A673 (cell line): Measurements from ENCODE around the gene KLF11. TPM values are rescaled to one million over a fixed set of nuclear protein-coding genes. Genes with fewer than 3 reads are reported as not detected.

Experiments
- BruUV-seq: library from RNA; stranded (reverse); fragments of 400-500 nt; replicated peaks from 2 replicates; lab custom pipeline; 2021; lab: Mats Ljungman, UMichigan
- CTCF ChIA-PET: fragments of 300-600 bp; sonication (Branson Sonifier 250); formaldehyde crosslinking; loops from one replicate; lab custom pipeline; 2022; ENCODE audit warnings: antibody characterized with exemption; lab: Charles Lee
- POLR2A ChIA-PET: fragments of 300-600 bp; sonication (Branson Sonifier 250); formaldehyde crosslinking; loops from one replicate; lab custom pipeline; 2022; ENCODE audit warnings: antibody characterized with exemption; ENCODE audit not compliant: low non-redundant PET; lab: Charles Lee
- DNase-seq: peaks from one replicate; pipeline ENCODE4 v3.0.0-alpha.2; 2015; ENCODE audit warnings: low spot score
- H3K27ac ChIP-seq: fragments of 200-600 bp; sonication (generic); 2 replicates; pipeline ENCODE4 v1.5.1; 2016; ENCODE audit warnings: mixed run types, low read depth, mild to moderate bottlenecking, mixed read lengths, antibody characterized with exemption, low read length; ENCODE audit not compliant: poor library complexity, severe bottlenecking
- H3K27me3 ChIP-seq: fragments of 200-600 bp; sonication (generic); replicated peaks from 2 replicates; pipeline ENCODE4 v1.6.1; 2017; ENCODE audit warnings: mixed run types, low read depth, mild to moderate bottlenecking, mixed read lengths, antibody characterized with exemption, low read length; ENCODE audit not compliant: insufficient read depth, poor library complexity
- H3K36me3 ChIP-seq: fragments of 200-600 bp; sonication (generic); 2 replicates; pipeline ENCODE4 v1.6.1; 2016; ENCODE audit warnings: mixed run types, mild to moderate bottlenecking, mixed read lengths, antibody characterized with exemption, low read length; ENCODE audit not compliant: insufficient read depth, poor library complexity, severe bottlenecking
- H3K4me1 ChIP-seq: fragments of 200-600 bp; sonication (generic); 2 replicates; pipeline ENCODE4 v1.6.1; 2017; ENCODE audit warnings: mixed run types, mild to moderate bottlenecking, mixed read lengths, antibody characterized with exemption, low read length; ENCODE audit not compliant: insufficient read depth, poor library complexity, severe bottlenecking
- H3K4me3 ChIP-seq: fragments of 200-600 bp; sonication (generic); 2 replicates; pipeline ENCODE4 v1.5.1; 2016; ENCODE audit warnings: low read depth, mixed run types, mild to moderate bottlenecking, mixed read lengths, low read length; ENCODE audit not compliant: poor library complexity, severe bottlenecking
- H3K9me3 ChIP-seq: fragments of 200-600 bp; sonication (generic); 2 replicates; pipeline ENCODE4 v1.6.1; 2016; ENCODE audit warnings: mixed run types, low read depth, mild to moderate bottlenecking, mixed read lengths, antibody characterized with exemption, low read length; ENCODE audit not compliant: poor library complexity, severe bottlenecking
- EZH2 ChIP-seq: fragments of 200-600 bp; sonication (generic); IDR thresholded peaks from 2 replicates; pipeline ENCODE4 v1.6.1; 2017; ENCODE audit warnings: borderline replicate concordance, low read depth, mild to moderate bottlenecking, mixed read lengths, antibody characterized with exemption, low read length; ENCODE audit not compliant: poor library complexity, severe bottlenecking
- intact Hi-C: fragments of 100-400 bp; cut with micrococcal nuclease; formaldehyde crosslinking; loops from one replicate; pipeline ENCODE4 v1.10.0; 2022; ENCODE audit not compliant: unreplicated experiment
- total RNA-seq: library from RNA; stranded (reverse); gene quantifications from 2 replicates; pipeline ENCODE4 v1.2.3, GENCODE V29; 2021
- TF ChIP-seq, protein P1 (sequence below): fragments of 300-800, 200-600 bp; sonication (generic); conservative IDR thresholded peaks from 2 replicates; pipeline ENCODE4 v1.5.1; 2017; ENCODE audit warnings: low read depth, mild to moderate bottlenecking, antibody characterized with exemption, low read length, moderate library complexity, mixed read lengths

The KLF11 gene
- total RNA-seq, 1 experiment from 2014 or later = 3.0 TPM

DNA sequence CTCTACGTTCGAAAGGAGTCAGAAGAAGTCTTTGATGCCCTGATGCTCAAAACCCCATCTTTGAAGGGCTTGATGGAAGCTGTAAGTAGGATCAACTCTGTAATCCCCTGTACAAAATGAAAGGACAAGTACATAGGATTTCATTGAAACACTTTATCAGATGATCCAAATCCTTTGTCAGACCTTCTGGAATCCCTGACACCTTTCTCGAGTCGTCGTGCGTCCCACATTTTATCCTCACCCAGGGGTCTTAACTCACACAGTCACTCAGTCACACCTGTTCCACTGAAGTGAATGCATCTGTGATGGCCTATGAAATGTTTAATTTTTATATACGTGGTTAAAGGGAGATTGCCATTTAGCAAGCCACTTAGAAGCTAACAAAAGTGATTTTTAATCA, 47.0 kb upstream of the KLF11 start:
- intact Hi-C loops = no loop called here
- Histone ChIP-seq H3K36me3 (no peaks in the 10 kb centered on the region), H3K9me3 (no peaks in the 10 kb centered on the region), H3K4me3 (no peak overlapping the region), H3K4me1 (peaks cover 11% of the 10 kb centered on the region), H3K27ac (no peak overlapping the region), H3K27me3 (no peaks in the 10 kb centered on the region)
- POLR2A ChIA-PET = no interaction called here
- CTCF ChIA-PET = no interaction called here
- BruUV-seq = no TSS peak
- TF ChIP-seq EZH2 = no peak
- TF ChIP-seq, protein P1, sequence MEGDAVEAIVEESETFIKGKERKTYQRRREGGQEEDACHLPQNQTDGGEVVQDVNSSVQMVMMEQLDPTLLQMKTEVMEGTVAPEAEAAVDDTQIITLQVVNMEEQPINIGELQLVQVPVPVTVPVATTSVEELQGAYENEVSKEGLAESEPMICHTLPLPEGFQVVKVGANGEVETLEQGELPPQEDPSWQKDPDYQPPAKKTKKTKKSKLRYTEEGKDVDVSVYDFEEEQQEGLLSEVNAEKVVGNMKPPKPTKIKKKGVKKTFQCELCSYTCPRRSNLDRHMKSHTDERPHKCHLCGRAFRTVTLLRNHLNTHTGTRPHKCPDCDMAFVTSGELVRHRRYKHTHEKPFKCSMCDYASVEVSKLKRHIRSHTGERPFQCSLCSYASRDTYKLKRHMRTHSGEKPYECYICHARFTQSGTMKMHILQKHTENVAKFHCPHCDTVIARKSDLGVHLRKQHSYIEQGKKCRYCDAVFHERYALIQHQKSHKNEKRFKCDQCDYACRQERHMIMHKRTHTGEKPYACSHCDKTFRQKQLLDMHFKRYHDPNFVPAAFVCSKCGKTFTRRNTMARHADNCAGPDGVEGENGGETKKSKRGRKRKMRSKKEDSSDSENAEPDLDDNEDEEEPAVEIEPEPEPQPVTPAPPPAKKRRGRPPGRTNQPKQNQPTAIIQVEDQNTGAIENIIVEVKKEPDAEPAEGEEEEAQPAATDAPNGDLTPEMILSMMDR = no peak
- no peak for DNase-seq

DNA sequence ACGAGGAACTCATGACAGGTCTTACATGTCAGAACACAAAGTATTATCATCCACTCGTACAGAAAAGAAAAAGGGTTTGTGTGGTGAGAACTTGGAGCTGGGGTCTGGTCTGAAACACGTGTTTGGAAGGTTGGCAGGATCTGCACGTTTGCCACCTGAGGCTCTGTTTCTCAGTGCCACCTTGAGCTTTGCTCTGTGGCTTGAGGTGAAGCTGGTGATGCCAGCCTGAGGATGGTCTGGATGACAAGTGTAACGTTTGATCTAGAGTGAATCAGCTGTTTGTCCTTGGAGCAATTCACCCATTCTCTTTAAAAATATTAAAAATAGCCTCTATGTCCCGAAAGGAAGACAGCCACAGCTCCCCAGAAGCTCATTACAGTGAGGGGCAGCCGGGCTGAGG, 45.4 kb upstream of the KLF11 start:
- intact Hi-C loops = no loop called here
- CTCF ChIA-PET = no interaction called here
- peaks cover 12% of the 10 kb centered on the region for H3K4me1 ChIP-seq
- POLR2A ChIA-PET = no interaction called here
- H3K4me3 ChIP-seq = no peak overlapping the region
- no peaks in the 10 kb centered on the region for H3K27me3 ChIP-seq
- no peak for TF ChIP-seq EZH2
- TF ChIP-seq, protein P1 = no peak
- BruUV-seq = no TSS peak
- DNase-seq = no peak
- H3K27ac ChIP-seq = no peak overlapping the region
- H3K36me3 ChIP-seq = no peaks in the 10 kb centered on the region
- H3K9me3 ChIP-seq = no peaks in the 10 kb centered on the region

DNA sequence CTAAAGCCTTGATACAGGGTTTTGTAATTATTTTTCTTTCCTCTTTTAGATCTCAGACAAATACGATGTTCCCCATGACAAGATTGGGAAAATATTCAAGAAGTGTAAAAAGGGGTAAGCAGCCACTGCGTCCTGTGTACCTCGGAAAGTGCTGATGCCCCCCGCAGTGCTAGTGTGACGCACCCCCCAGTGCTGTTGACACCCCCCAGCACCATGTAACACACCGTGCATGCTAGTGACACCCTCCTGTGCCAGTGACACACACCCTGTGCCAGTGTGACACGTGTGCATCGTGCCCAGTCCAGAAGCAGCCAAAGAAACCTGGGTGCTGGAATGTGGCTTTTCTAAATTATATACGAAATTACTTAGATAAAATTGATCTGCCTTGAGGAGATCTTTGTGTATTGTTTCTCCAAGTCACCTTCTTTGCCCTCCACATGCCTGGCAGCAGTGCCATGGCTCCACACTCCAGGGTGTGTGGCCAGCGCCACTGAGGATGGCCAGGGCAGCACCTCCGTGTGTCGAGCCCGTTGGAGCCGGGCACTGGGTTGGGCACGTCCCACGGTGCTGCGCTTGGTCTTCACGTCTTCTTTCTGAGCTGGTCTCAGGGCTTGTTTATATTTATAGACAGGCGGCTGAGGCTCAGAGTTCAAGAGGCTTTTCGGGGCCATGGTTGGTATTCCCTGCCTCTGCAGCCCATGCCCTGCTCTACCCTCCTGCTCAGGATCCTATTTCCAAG, 44.3 kb upstream of the KLF11 start:
- H3K4me3 ChIP-seq = no peak overlapping the region
- no TSS peak for BruUV-seq
- H3K36me3 ChIP-seq = no peaks in the 10 kb centered on the region
- no peaks in the 10 kb centered on the region for H3K27me3 ChIP-seq
- H3K4me1 ChIP-seq = peaks cover 12% of the 10 kb centered on the region
- CTCF ChIA-PET = no interaction called here
- POLR2A ChIA-PET = no interaction called here
- H3K9me3 ChIP-seq = no peaks in the 10 kb centered on the region
- intact Hi-C loops = no loop called here
- no peak for DNase-seq
- no peak for TF ChIP-seq EZH2
- no peak overlapping the region for H3K27ac ChIP-seq

DNA sequence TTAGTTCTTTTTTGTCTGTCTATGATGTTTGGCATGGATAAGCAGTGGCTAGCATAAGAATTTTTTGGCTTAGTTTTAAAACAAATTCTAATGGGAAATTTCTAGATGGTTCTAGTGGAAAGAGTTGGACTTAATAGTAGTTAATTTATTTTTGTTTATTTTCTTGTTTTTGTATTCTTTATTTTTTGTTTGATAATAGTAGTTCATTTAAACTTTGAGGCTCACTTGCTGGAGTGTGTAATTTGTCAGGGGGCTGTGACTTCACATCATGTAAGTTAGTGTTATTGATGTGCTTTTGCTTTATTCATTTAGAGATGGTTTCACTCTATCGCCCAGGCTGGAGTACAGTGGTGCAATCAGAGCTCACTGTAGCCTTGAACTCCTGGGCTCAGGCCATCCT, 43.7 kb upstream of the KLF11 start:
- H3K27me3 ChIP-seq = no peaks in the 10 kb centered on the region
- ChIA-PET CTCF (no interaction called here), POLR2A (no interaction called here)
- DNase-seq = no peak
- H3K27ac ChIP-seq = no peak overlapping the region
- TF ChIP-seq, protein P1 = no peak
- no peak for TF ChIP-seq EZH2
- peaks cover 12% of the 10 kb centered on the region for H3K4me1 ChIP-seq
- intact Hi-C loops = no loop called here
- H3K9me3 ChIP-seq = no peaks in the 10 kb centered on the region
- no peaks in the 10 kb centered on the region for H3K36me3 ChIP-seq
- BruUV-seq = no TSS peak
- no peak overlapping the region for H3K4me3 ChIP-seq
